ENCODE data around the gene TIAM2.
"Not testable (repeated sequence)": the region's sequence is repeated elsewhere in the genome, so short reads cannot be mapped to it uniquely, and the experiment has no call there.

The TIAM2 gene

DNA sequence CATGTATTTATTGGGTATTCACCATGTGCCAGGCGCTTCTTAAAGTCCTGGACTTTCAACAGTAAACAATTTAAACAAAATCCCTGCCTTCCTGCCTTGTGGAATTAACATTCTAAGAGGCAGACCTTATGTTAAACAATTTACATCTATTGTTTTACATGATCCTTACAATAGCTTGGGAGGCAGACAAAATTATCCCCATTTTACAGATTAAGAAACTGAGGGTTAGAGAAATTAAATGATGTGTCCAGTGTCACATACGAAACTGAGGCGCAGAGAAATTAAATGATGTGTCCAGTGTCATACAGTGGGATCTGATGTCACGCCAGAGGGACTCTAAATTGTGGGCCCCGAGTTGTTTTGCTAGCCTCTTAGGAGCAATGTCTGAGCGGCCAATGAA lies 105.5 kb downstream of the TIAM2 start:
- DNase-seq (ENCODE audit: low spot score) = no peak

DNA sequence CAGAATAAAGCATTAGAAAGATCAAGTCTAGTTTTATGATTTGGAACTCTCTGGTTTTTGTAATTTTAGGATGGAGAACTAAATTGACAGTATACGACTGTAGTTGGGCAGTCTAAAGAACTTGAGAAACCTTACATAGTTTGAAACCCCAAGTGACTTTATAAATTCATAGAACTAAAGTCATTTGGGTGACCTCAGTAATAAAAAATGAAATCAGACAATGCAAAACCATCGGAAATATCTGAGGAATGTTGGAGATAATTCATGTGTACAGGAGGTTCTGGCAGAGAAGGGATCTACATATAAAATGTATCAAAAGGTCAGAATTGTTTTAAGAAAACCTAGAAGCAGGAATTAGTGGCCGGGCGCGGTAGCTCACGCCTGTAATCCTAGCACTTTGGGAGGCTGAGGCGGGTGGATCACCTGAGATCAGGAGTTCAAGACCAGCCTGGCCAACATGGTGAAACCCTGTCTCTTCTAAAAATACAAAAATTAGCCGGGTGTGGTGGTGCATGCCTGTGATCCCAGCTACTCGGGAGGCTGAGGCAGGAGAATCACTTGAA lies 108.0 kb downstream of the TIAM2 start:
- not testable (repeated sequence) for DNase-seq (ENCODE audit: low spot score)

DNA sequence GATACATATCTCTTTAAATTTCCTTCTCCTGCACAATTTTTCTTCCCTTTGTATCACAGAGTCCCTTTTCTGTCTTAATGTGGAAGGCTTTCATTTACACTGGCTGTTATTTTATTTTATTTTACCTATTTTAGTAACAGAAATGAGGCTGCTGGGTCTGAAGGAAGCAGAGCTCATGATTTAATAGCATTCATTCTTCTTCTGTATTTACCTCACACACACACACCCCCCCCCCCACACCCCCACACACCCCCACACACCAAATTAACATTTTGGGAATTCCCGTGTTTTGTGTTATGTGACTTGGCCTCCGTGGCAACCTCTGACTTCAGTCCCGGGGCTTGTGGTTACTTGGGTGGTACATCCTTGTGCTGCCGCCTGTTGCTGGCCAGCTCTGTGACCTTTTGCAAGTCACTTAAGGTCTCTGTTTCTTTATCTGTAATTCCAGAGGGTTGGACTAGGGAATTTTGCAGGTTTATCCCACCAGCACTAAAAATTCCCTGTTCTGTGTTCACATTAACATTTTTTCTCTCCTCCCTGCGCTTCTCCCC lies 108.8 kb downstream of the TIAM2 start:
- DNase-seq (ENCODE audit: low spot score) = no peak

DNA sequence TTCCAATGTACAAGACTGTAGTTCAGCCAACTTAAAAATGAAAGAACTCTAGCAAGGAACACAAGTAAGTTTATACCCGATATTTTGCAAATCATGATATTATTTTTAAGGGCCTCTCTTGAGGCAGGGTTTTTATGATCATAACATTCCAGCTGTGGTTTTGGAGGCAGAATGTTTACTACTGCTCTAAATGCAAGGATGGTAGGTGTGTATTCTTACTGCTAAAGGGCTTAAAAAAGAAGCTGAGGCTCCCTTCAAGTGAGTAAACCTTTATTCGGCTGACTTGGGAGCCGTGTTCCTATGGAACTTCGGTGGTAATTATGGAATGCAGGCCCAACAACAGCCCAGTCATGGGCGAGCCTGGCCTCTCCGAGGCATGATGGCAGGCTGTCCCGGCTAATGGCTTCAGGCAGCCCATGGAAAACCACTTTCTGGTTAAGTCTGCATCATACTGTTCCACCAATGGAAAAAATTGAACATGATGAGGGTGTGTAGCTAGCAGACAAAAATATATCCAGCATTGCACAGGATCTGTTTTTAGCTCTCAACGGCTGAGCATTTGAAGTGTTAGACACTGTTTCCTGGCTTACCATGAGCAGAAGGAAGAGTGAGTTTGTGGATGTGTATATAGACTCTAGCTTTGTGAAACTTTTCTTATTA lies 111.5 kb downstream of the TIAM2 start:
- no peak for DNase-seq (ENCODE audit: low spot score)

DNA sequence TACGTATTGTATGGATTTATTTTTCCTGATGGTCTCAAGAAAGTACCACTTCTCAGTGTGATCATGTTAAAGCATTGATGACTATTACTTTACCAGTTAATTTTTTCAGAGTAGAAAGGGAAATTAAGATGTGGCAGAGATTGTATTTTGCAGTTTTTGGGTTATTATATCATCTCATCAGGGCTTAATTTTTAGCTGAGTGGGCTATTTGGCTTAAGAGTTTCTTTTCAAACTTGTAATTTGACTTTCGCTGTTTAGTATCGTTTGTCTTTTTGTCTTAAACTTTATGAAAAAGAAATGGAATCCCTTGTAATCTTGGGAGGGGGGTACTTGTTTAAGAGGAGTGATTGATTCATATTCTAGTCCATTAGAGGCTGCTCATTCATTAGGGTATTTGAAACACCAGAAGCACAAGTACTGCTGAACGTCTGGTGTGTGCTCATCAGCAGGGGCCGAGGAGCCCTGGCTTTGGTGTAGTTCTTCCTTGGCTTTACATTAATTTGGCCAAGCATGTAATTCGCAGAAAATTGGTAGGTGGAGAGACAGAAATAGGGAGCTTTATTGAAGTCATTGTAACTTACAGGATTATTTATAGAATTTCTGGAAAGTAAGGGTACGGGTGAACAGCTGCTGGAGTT lies 112.4 kb downstream of the TIAM2 start:
- DNase-seq (ENCODE audit: low spot score) = no peak

DNA sequence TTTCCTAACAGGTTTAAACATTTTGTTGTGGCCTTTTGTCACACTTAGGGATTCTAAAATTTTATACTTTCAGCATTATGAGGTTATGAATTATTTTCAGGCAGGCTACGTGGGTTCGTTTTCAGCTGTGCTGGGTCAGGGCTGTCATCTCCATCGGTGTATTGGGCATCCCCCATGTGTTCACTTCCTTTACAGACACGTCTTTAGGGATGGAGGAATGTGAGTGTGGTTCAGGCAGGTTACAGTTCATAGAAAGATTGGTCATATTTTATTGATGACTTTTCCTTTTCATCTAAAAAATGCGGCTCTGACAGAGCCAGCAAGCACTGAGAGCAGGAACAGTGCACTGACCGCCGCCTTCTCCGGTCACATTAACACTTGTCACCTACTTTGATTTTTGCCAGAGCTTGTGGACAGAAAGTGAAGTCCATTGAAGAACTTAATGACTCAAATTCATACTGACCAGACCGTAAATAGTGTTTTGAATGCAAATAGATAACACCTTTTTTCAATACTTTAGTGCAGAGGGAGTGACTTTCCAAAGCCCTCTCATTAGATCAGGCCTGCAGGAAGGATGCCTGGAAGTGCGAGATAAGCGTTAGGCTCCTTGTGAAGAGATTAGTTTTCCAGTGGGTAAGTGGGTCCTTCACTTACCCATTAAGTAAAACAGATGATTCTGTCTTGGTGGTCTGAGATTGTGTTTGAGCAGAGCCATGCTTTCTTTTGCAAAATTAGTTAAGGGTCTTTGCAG lies 113.1 kb downstream of the TIAM2 start:
- no peak for DNase-seq (ENCODE audit: low spot score)

DNA sequence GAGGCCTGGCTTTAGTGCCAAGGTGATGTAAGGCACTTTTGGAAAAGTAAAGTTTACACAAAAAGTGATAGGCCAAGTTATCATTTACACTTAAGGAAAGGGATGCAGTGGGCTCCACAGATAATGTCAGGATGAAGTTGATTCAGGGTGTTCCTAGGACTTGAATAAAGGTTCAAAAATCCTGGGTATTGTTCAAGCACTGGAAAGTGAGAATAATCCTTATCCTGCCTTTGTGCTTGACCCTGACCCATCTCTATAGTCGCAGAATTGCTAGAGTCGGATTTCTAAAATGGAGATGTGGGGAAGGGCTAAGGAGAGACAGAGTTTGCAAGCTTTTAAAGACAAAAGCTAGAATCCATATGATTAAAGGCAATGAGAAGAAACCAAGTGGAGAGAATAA lies 115.6 kb downstream of the TIAM2 start:
- no peak for DNase-seq (ENCODE audit: low spot score)

DNA sequence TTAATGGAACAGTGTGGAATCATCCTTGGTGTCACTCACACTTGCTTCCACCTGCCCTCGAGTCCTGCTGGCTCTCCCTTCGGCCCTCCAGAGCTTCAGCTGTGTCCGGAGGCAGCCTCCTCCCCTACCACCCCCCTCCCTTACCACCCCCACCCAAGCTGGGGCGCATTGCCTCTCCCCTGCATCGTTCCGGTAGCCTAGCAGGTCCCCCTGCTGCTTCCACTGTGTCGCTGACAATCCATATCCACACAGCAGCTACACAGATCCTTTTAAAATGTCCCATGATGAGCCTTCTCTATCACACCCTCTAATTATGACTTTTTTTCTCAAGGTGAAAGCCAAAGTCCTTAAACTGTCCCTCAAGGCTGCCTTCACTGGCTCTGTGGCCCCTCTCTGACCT lies 117.6 kb downstream of the TIAM2 start:
- DNase-seq (ENCODE audit: low spot score) = no peak

DNA sequence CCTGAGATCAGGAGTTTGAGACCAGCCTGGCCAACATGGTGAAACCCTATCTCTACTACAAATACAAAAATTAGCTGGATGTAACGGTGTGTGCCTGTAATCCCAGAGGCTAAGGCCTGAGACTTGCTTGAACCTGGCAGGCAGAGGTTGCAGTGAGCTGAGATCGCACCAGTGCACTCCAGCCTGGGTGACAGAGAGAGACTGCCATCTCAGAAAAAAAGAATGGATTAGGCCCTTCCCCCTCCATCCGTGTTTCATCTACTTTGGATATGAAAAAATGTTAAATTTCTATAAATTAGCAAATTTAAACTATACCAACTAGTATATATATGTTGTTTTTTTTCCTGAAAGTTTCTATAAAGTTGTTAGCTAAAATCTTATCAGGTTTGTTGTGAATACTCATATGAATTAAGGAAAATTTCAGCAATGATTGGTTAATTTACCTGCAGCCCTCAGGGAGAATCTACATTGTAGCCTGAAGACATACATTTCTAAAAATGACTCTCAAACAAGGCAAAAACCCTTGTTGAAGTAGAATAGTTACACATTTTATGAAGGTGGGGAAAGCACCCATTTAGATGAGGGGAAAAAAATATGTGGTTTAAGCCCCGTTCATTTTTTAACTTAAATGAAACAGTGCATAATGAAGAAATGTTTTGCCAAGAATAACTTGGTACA lies 120.9 kb downstream of the TIAM2 start:
- no peak for DNase-seq (ENCODE audit: low spot score)

DNA sequence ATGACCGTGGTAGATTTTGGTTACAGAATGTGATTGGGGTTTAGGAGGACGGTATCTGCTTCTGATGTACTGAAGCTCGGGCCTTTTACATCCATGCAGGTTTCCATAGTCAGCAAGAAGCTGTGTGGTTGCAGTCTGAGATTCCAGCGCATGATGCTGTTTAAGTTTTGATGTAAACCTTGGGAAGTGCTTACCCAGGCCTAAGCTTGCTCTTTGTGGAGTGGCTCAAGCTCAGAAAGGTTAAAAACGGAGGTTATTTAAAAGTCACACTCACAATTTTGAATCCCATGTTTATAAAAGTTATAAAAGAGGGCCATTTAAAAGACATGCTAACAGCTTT lies 121.4 kb downstream of the TIAM2 start:
- no peak for DNase-seq (ENCODE audit: low spot score)

DNA sequence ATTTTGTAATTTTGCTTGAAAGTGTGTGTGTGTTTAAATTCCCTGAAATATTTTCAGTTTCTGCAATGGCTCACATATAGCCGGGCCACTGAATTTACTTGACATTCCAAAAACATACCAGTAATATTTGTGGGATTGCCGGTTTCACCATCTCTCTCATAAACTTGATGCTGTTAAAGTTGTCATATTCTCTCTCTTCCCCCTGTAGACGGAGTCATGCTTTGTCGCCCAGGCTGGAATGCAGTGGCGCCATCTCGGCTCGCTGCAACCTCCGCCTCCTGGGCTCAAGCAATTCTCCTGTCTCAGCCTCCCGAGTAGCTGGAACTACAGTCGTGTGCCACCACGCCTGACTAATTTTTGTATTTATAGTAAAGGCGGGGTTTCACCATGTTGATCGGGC lies 122.1 kb downstream of the TIAM2 start:
- DNase-seq (ENCODE audit: low spot score) = no peak

DNA sequence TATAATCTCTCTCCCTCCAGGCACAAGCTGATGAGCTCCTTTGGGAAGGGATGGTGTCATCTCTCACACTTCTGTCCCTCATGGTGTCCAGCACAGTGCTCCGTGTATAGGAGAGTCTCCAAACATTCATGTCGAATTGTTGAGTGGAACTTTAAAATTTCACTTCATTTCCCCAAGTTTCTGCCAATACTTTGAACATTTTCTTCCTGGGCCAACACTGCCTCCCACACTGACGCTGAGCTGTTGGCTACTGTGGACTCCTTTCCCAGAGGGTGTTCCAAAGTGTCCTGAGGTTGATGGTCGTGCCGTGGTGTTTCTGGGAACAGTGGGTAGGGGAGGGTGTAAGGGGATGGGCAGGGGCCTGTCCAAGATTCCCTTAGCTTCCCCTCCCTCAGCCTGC lies 122.7 kb downstream of the TIAM2 start:
- DNase-seq (ENCODE audit: low spot score) = no peak

DNA sequence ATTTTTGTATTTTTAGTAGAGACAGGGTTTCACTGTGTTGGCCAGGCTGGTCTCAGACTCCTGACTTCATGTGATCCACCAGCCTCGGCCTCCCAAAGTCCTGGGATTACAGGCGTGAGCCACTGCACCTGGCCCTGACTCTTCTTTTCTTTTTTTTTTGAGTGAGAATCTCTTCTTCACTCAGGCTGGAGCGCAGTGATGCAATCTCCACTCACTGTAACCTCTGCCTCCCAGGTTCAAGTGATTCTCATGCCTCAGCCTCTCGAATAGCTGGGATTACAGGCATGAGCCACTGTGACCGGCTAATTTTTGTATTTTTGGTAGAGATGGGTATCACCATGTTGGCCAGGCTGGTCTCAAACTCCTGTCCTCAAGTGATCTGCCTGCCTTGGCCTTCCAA lies 124.1 kb downstream of the TIAM2 start:
- DNase-seq (ENCODE audit: low spot score) = not testable (repeated sequence)

DNA sequence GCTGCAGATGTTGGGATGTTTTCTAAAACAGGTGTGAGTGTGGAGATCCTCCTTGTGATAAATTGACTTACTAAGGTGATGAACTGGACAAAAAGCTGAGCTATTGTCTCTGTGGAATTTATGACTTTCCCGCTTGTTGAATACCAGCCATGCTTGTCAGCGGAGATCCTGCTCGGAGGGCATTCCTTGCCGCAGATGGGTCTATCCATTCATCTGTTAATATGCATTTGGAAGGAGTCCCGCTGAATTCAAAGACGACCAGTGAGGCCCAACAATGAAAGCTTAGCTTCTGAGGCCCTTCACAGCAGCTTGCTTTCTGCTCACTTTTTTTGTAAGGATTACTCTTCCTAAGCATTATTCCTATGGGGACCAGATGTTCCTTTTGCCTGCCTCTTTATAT lies 124.9 kb downstream of the TIAM2 start:
- DNase-seq (ENCODE audit: low spot score) = no peak

DNA sequence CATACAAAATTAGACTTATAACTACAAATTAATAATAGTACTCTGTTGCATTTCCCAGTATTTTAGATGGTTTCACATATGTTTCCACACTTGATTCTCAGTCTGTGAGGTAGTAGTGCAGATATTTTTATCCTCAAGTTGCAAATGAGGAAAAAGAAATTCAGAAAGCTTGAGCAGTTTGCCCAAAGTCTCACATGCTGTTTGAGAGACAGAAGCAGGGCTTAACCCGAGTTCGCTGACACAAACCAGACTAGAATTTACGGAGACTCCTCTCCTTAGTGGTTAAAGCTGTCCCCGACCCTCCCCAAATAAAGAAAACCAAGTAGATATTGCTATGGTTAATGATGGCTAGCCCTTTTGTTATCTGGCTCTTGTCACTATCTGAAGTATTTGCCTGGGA lies 126.2 kb downstream of the TIAM2 start:
- DNase-seq (ENCODE audit: low spot score) = no peak

DNA sequence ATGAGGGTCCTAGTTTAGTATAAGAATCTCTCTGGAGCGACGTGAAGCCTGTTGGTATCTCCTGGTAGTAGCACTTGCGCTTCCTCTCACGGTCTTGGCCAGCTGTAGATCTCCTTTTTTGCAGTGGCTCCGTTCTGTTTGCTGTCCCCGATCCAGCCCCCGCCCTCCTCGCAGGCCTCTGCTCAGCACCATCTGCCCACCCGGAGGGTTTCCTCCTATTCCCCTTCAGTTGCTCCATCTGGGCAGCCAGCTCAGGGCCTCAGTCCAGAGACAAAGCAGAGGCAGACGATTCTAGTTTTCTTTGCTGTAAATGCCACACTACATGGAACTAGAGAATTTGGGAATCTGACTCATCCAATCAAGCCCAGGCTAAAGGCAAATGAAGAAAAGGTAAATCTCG lies 126.6 kb downstream of the TIAM2 start:
- no peak for DNase-seq (ENCODE audit: low spot score)

DNA sequence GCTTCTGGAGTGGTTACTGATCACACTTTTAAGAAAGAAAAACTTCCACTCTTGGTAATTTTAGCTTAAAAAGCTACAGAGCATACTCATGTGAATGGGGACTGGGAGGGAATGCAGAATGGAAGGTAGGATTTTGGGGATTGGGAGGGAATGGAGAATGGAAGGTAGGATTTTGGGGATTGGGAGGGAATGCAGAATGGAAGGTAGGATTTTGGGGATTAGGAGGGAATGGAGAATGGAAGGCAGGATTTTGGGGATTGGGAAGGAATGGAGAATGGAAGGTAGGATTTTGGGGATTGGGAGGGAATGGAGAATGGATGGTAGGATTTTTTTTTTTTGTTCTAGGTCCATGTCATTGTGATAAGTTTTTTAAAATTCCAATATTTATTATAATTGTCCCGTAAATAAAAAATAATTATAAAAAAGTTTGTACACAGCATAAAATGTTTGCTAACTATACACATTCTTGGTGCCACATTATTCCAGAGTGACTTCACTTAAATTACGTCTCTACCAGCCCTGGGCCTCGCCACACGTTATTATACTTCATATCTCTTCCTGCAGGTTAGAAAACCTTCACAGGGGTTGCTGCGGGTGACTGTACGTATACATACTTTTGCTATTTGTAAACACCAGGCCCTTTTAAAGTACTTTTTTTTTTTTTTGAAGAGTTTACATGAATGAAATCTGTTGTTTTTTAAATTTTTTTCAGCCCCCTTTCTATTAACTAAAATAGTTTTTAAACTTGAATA lies 127.3 kb downstream of the TIAM2 start:
- no peak for DNase-seq (ENCODE audit: low spot score)

DNA sequence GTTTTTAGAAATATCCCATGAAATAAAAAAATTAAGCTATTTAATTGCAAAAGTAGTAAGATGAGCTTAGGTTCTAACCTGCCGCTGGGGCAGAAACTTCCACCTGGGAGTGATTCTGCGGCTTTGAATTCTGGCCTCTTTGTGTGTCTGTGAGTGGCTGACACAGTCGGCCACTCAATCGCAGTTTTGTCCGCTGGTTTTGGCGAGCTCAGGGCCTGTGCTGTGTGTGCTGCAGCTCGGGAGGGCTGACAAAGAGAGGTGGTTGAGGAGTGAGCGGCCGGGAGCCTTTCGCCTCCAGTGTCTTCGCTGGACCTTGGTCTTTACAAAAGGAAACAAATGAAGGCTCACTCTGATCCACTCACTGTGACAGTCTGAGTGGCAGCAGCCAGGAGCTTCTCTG lies 128.4 kb downstream of the TIAM2 start:
- DNase-seq (ENCODE audit: low spot score) = no peak

DNA sequence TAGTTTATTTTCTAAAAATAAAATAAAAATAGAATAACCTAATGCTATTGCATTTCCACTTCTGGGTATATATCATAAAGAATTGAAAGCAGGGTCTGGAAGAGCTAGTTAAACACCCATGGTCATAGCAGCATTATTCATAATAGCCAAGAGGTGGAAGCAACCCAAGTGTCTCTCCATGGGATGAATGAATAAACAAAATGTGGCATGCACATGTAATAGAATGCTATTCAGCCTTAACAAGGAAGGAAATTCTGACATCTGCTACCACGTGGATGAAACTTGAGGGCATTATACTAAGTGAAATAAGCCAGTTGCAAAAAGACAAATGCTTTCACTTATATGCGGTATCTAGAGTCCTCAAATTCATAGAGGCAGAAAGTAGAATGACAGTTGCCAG lies 130.8 kb downstream of the TIAM2 start:
- no peak for DNase-seq (ENCODE audit: low spot score)

DNA sequence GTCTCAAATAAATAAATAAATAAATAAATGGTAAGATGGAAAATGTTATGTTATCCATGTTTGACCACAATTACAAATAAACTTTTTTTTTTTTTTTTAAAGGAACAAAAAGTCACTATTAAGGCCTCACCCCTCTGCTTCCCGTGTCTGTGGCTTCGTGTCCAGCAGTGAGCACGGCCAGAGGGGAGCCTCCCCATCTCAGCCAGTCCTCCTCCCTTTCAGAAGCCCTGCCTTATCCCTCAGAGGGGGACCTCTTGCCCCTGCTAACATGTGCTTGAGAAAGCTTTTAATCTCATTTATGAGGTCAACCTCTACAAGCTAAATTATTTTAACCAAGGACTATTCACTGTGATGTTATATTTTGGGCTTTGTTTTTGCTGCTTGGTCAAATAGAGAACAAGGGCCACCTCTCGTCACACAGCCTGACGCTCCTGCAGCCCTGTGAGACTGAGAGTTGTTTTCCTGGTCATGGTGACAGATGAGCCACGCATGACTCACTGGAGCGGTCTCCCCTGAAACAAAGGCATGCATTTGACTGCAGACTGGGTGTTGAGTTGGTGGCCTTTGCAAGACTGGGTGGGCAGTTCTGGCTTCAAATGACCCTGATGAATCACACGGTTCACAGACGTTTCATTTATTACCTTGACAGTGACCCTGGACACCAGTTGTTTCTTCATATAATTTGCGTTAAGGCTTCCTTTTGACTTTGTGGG lies 131.8 kb downstream of the TIAM2 start:
- DNase-seq (ENCODE audit: low spot score) = no peak

DNA sequence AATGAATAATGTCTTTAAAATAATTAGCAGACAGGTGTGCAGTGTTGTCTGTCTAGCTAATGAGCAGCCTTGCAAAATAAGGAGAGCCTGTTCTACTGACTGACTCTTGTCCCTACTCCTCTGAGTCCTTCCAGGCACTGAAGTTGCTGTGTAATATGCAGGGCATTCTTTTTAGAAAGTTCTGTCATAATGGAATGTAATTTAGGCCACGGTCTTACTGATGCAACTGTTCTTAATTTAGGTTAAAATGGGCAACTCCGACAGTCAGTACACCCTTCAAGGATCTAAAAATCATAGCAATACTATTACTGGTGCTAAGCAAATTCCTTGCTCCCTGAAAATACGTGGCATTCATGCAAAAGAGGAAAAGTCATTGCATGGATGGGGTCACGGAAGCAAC lies 133.9 kb downstream of the TIAM2 start:
- no peak for DNase-seq (ENCODE audit: low spot score)
